ENCODE data around the gene FRS2. TPM values are rescaled to one million over a fixed set of nuclear protein-coding genes. Genes with fewer than 3 reads are reported as not detected.

Gene FRS2
- total RNA-seq, 1 experiment from 2014 or later, result 33.7 TPM

- no peak overlapping the region for H3K27ac ChIP-seq (ENCODE audit: insufficient read length, low read depth, low read length)
- WGBS (ENCODE audit: extremely low coverage, insufficient read length, low lambda C conversion rate), result 100% methylated on average over 2 of the region's 2 CpGs
- no peak overlapping the region for H3K4me2 ChIP-seq (ENCODE audit: insufficient read depth, insufficient read length, low read length)
Measured at GRCh38 chr12:69473262-69473661, 3.1 kb downstream of the FRS2 start.

More at GRCh38 chr12:69473262-69473661, 3.1 kb downstream of the FRS2 start:
- no peak overlapping the region for H2AFZ ChIP-seq (ENCODE audit: low read length)
- no peak overlapping the region for H3K4ac ChIP-seq (ENCODE audit: low read depth, low read length)
- H4K8ac ChIP-seq (replicated peaks; ENCODE audit: insufficient read length, low read depth, low read length), result no peak overlapping the region
- no peaks in the 10 kb centered on the region for H3K27me3 Mint-ChIP-seq (ENCODE audit: low read depth)
- H3K4me3 Mint-ChIP-seq, result peak overlapping the region in 1 of 2 experiments; percentile 20; a peak in 1 of 5 replicates
- no peak overlapping the region for H2BK15ac ChIP-seq (ENCODE audit: low read depth, low read length)
- no peak overlapping the region for H4K5ac ChIP-seq (ENCODE audit: insufficient read length, low read depth, low read length)
- no peak overlapping the region for H3K23ac ChIP-seq (ENCODE audit: insufficient read length, low read depth, low read length)
- no peak overlapping the region for H3K18ac ChIP-seq (ENCODE audit: insufficient read length, low read depth, low read length)
- H3K14ac ChIP-seq (ENCODE audit: insufficient read depth, low read length), result no peak overlapping the region
- peaks cover 4% of the 10 kb centered on the region for H3K79me1 ChIP-seq (ENCODE audit: insufficient read depth, low read depth, low read length, poor library complexity, severe bottlenecking)
- no peak for TF ChIP-seq CTCF (conservative IDR thresholded peaks at IDR 0.05)
- no peaks in the 10 kb centered on the region for H3K9me3 ChIP-seq (ENCODE audit: control insufficient read depth, low read depth, low read length)
- H2BK120ac ChIP-seq (ENCODE audit: low read depth, low read length, poor library complexity, severe bottlenecking), result no peak overlapping the region
- H3K27ac Mint-ChIP-seq, result peak overlapping the region in 2 of 3 experiments; percentile 1 to 20; a peak in 4 of 7 replicates
- no peak overlapping the region for H3K56ac ChIP-seq (ENCODE audit: insufficient read length, low read depth, low read length)
- no peaks in the 10 kb centered on the region for H3K27me3 ChIP-seq (ENCODE audit: insufficient read depth, low read length)
- H3T11ph ChIP-seq (ENCODE audit: low read length), result no peak overlapping the region
- no peak overlapping the region for H2AK5ac ChIP-seq (ENCODE audit: insufficient read length, low read length)
- no peak overlapping the region for H3K9ac ChIP-seq (ENCODE audit: extremely low read depth, insufficient read length, low read length)
- DNase-seq, result no peak
- H3K9me3 Mint-ChIP-seq, result no peaks in the 10 kb centered on the region
- no peaks in the 10 kb centered on the region for H4K20me1 ChIP-seq (ENCODE audit: control insufficient read depth, insufficient read depth, insufficient read length)
- no peak overlapping the region for H2BK20ac ChIP-seq (ENCODE audit: low read depth, low read length, poor library complexity, severe bottlenecking)
- H3K4me1 Mint-ChIP-seq, result peaks cover 49 to 67% of the 10 kb centered on the region in 2 experiments
- H2BK12ac ChIP-seq (ENCODE audit: insufficient read length, low read depth, low read length), result no peak overlapping the region
- no peak overlapping the region for H2BK5ac ChIP-seq (ENCODE audit: insufficient read length, low read length)
- H3K23me2 ChIP-seq (ENCODE audit: insufficient read length, low read depth, low read length, poor library complexity, severe bottlenecking), result peaks cover 4% of the 10 kb centered on the region
- H4K91ac ChIP-seq (ENCODE audit: insufficient read length, low read depth, low read length), result no peak overlapping the region
- peaks cover 38% of the 10 kb centered on the region for H3K79me2 ChIP-seq (ENCODE audit: insufficient read depth, low read length)
- peaks cover 2% of the 10 kb centered on the region; the same call in 1 of the 2 replicates for H3K4me1 ChIP-seq (ENCODE audit: insufficient read depth, low read length)
- no peaks in the 10 kb centered on the region; a peak in 2 of 7 replicates for H3K36me3 Mint-ChIP-seq (ENCODE audit: insufficient read depth in 1 of 3, low read depth in 3 of 3)
